Kidney (tissue), 22 donors: Measurements from ENCODE around the gene ATE1. TPM values are rescaled to one million over a fixed set of nuclear protein-coding genes. Genes with fewer than 3 reads are reported as not detected.

ENCODE experiments used
- DNase-seq, 5 donors: peaks; one replicate each; pipeline ENCODE4 v3.0.0-alpha.2; 2013 to 2020
- FAIRE-seq: peaks from 2 replicates; lab custom pipeline; 2012; peaks lifted over from hg19 to GRCh38; lab: Jason Lieb, UNC
- H3K27ac ChIP-seq, 2 donors: one replicate each; pipeline ENCODE4 v1.7.0; 2013; ENCODE audit warnings: low read depth in 2 of 2, low read length in 2 of 2, inconsistent platforms in 1 of 2
- H3K27me3 ChIP-seq: one replicate; pipeline ENCODE4 v1.7.1; 2013; ENCODE audit warnings: low read length, inconsistent platforms; ENCODE audit not compliant: control insufficient read depth, insufficient read depth
- H3K36me3 ChIP-seq, 3 donors: one replicate each; pipeline versions ENCODE4 v1.7.0 to v1.7.1; 2013; ENCODE audit warnings: low read length in 3 of 3, control low read depth in 1 of 3, inconsistent platforms in 1 of 3; ENCODE audit not compliant: insufficient read depth in 3 of 3, control insufficient read depth in 2 of 3
- H3K4me1 ChIP-seq, 3 donors: one replicate each; pipeline versions ENCODE4 v1.7.0 to v1.7.1; 2013; ENCODE audit warnings: low read length in 3 of 3, inconsistent platforms in 1 of 3, low read depth in 1 of 3; ENCODE audit not compliant: control insufficient read depth in 2 of 3, insufficient read depth in 2 of 3
- H3K4me3 ChIP-seq, 3 donors: one replicate each; pipeline versions ENCODE4 v1.7.0 to v1.8.1; 2013; ENCODE audit warnings: low read length in 3 of 3, control low read depth in 1 of 3, inconsistent platforms in 1 of 3
- H3K9ac ChIP-seq, 3 donors: one replicate each; pipeline versions ENCODE4 v1.7.0 to v1.7.1; 2013; ENCODE audit warnings: low read length in 3 of 3, control low read depth in 1 of 3, inconsistent platforms in 1 of 3
- H3K9me3 ChIP-seq, 3 donors: one replicate each; pipeline versions ENCODE4 v1.7.0 to v1.7.1; 2013; ENCODE audit warnings: low read length in 3 of 3, control low read depth in 1 of 3, inconsistent platforms in 1 of 3; ENCODE audit not compliant: control insufficient read depth in 2 of 3, insufficient read depth in 1 of 3
- intact Hi-C: fragments of 100-400 bp; cut with DNase I; formaldehyde crosslinking; loops from one replicate; pipeline ENCODE4 v1.11.1; 2022
- long read RNA-seq, 10 donors: library from polyadenylated mRNA in 1 of 10; unstranded in 1 of 10; transcript quantifications; one replicate each; pipeline ENCODE4 v2.0.0 and lab custom pipeline, GENCODE V29; 2021 to 2026
- polyA plus RNA-seq: library from polyadenylated mRNA; stranded (reverse); fragments of 350-450 nt; fragmentation: Illumina TruSeq; extraction: RNeasy Lipid Tissue Mini Kit (QIAGEN cat#74804); gene quantifications from one replicate; pipeline ENCODE4 v1.2.3, GENCODE V29; 2014; ENCODE audit warnings: low read depth, low replicate concordance; ENCODE audit not compliant: insufficient read depth
- total RNA-seq: library from RNA; stranded (reverse); fragmentation: NEBNext Ultra II Directional; extraction: Animal tissue kit (Norgen Biotek cat#: 25700); gene quantifications from one replicate; pipeline ENCODE4 v1.2.1, GENCODE V29; 2021
- TF ChIP-seq, protein P1 (sequence below): IDR thresholded peaks from 3 replicates; pipeline ENCODE4 v1.5.1; 2012; ENCODE audit warnings: mild to moderate bottlenecking, moderate library complexity, borderline replicate concordance; ENCODE audit not compliant: insufficient read depth; ENCODE audit errors: extremely low read depth
- donor health status: control.
- donor health status: control.
- donor health status: control.
- donor health status: control.
- donor health status: control.
- donor health status: DM: yes; HTN: yes; CAD: no.
- donor health status: Normal renal cell carcinoma (clear cell type).

ATE1 gene
- total RNA-seq: 31.0 TPM
- polyA plus RNA-seq: 9.8 TPM
- long read RNA-seq, donor 1, full-length matches to known transcripts: 4 of 4 reads
- long read RNA-seq, donor 1, partial matches to known transcripts: 0 of 4 reads
- long read RNA-seq, donor 1, other reads (novel, unspliced or antisense): 0 of 4 reads
- long read RNA-seq, donor 2, full-length matches to known transcripts: 5 of 33 reads
- long read RNA-seq, donor 2, partial matches to known transcripts: 21 of 33 reads
- long read RNA-seq, donor 2, other reads (novel, unspliced or antisense): 7 of 33 reads
- long read RNA-seq, donor 3, full-length matches to known transcripts: 5 of 12 reads
- long read RNA-seq, donor 3, partial matches to known transcripts: 7 of 12 reads
- long read RNA-seq, donor 3, other reads (novel, unspliced or antisense): 0 of 12 reads
- long read RNA-seq, donor 4, full-length matches to known transcripts: 6 of 13 reads
- long read RNA-seq, donor 4, partial matches to known transcripts: 7 of 13 reads
- long read RNA-seq, donor 4, other reads (novel, unspliced or antisense): 0 of 13 reads
- long read RNA-seq, donor 5: 0 reads
- long read RNA-seq, donor 6, full-length matches to known transcripts: 2 of 2 reads
- long read RNA-seq, donor 6, partial matches to known transcripts: 0 of 2 reads
- long read RNA-seq, donor 6, other reads (novel, unspliced or antisense): 0 of 2 reads
- long read RNA-seq, donor 7, full-length matches to known transcripts: 8 of 19 reads
- long read RNA-seq, donor 7, partial matches to known transcripts: 1 of 19 reads
- long read RNA-seq, donor 7, other reads (novel, unspliced or antisense): 10 of 19 reads
- long read RNA-seq, donor 8, full-length matches to known transcripts: 4 of 4 reads
- long read RNA-seq, donor 8, partial matches to known transcripts: 0 of 4 reads
- long read RNA-seq, donor 8, other reads (novel, unspliced or antisense): 0 of 4 reads
- long read RNA-seq, donor 9, full-length matches to known transcripts: 3 of 3 reads
- long read RNA-seq, donor 9, partial matches to known transcripts: 0 of 3 reads
- long read RNA-seq, donor 9, other reads (novel, unspliced or antisense): 0 of 3 reads
- long read RNA-seq, donor 10, full-length matches to known transcripts: 2 of 2 reads
- long read RNA-seq, donor 10, partial matches to known transcripts: 0 of 2 reads
- long read RNA-seq, donor 10, other reads (novel, unspliced or antisense): 0 of 2 reads

- Histone ChIP-seq H3K36me3 (no peaks in the 10 kb centered on the region), H3K4me3 (peak within 1 kb of the TSS; percentile 80 to 94 (median 94)), H3K4me1 (peaks cover 0 to 16% (median 2%) of the 10 kb centered on the region in 3 donors), H3K9ac (peak within 1 kb of the TSS; percentile 76 to 97 (median 88)), H3K27ac (peak within 1 kb of the TSS; percentile 93 to 96), H3K27me3 (no peaks in the 10 kb centered on the region), H3K9me3 (no peaks in the 10 kb centered on the region)
- TF ChIP-seq, protein P1, sequence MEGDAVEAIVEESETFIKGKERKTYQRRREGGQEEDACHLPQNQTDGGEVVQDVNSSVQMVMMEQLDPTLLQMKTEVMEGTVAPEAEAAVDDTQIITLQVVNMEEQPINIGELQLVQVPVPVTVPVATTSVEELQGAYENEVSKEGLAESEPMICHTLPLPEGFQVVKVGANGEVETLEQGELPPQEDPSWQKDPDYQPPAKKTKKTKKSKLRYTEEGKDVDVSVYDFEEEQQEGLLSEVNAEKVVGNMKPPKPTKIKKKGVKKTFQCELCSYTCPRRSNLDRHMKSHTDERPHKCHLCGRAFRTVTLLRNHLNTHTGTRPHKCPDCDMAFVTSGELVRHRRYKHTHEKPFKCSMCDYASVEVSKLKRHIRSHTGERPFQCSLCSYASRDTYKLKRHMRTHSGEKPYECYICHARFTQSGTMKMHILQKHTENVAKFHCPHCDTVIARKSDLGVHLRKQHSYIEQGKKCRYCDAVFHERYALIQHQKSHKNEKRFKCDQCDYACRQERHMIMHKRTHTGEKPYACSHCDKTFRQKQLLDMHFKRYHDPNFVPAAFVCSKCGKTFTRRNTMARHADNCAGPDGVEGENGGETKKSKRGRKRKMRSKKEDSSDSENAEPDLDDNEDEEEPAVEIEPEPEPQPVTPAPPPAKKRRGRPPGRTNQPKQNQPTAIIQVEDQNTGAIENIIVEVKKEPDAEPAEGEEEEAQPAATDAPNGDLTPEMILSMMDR: no peak
- DNase-seq: peak; percentile 93 to 98 (median 95)
- FAIRE-seq: no peak
- intact Hi-C loops: no loop called here
Measured at GRCh38 chr10:121927841-121928527, at the start of gene ATE1. TSS of gene ATE1 (minus strand) at chr10:121928031. CDS start at chr10:121927949, 82 bp downstream.

GRCh38 chr10:121976607-121977006, 48.8 kb upstream of the ATE1 start:
- Histone ChIP-seq H3K36me3 (peaks cover 0 to 1% (median 0%) of the 10 kb centered on the region in 3 donors), H3K27ac (no peak overlapping the region), H3K9me3 (no peaks in the 10 kb centered on the region), H3K9ac (no peak overlapping the region), H3K27me3 (no peaks in the 10 kb centered on the region), H3K4me3 (no peak overlapping the region), H3K4me1 (peaks cover 0 to 10% (median 0%) of the 10 kb centered on the region in 3 donors)
- FAIRE-seq: no peak
- DNase-seq: no peak
- TF ChIP-seq, protein P1: no peak
- intact Hi-C loops: no loop called here
